ENCODE measurements around the gene AUH.
A peak's percentile ranks its signal among the peaks of the same experiment; 100 is the strongest.

The AUH gene

DNA sequence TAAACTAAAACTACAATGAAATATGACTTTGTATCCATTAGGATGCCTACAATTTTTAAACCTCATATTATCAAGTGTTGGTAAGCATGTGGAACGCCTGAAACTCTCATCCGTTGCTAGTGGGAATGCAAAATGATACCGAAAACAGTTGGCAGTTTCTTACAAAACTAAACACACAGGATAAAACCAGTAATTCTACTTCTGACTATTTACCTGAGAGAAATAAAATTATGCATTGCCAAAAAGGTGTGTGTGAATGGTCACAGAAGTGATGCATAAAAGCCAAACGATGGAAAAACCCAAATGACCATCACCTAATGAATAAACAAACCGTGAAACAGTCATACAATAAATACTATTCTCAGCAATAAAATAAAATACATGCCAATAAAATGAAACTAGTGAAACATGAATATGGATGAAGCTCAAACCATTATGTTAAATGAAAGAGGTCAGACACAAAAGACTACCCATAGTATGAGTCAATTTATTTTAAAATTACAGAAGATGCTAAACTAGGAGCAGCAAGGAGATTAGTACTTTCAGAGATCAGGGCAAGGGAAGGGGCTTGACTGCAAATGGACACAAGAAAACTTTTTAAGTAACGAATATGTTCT lies 13.4 kb downstream of the AUH start:
- no peak overlapping the region for H3K4me3 ChIP-seq (replicated peaks; ENCODE audit: low read depth, low read length)
- no peak for DNase-seq (ENCODE audit: low read depth)
- TF ChIP-seq, protein P1, sequence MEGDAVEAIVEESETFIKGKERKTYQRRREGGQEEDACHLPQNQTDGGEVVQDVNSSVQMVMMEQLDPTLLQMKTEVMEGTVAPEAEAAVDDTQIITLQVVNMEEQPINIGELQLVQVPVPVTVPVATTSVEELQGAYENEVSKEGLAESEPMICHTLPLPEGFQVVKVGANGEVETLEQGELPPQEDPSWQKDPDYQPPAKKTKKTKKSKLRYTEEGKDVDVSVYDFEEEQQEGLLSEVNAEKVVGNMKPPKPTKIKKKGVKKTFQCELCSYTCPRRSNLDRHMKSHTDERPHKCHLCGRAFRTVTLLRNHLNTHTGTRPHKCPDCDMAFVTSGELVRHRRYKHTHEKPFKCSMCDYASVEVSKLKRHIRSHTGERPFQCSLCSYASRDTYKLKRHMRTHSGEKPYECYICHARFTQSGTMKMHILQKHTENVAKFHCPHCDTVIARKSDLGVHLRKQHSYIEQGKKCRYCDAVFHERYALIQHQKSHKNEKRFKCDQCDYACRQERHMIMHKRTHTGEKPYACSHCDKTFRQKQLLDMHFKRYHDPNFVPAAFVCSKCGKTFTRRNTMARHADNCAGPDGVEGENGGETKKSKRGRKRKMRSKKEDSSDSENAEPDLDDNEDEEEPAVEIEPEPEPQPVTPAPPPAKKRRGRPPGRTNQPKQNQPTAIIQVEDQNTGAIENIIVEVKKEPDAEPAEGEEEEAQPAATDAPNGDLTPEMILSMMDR (IDR thresholded peaks at IDR 0.05; ENCODE audit: low read length, missing control alignments) = no peak

DNA sequence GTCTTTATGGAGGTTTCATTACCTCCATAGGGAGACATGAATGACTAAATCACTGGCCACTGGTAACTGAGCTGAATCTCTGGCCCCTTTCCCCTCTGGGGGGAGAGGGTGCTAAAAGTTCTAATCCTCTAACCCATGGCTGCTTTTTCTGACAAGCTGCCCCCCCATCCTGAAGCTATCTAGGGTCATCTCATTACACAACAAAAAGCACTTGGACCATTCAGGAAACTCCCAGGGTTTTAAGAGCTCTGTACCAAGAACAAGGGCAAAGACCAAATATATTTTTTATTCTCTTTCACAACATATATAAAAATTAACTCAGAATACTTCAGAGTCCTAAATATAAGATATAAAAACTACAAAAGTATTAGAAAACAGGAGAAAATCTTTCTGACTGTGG lies 14.3 kb downstream of the AUH start:
- DNase-seq (ENCODE audit: low read depth) = no peak
- TF ChIP-seq, protein P1 (IDR thresholded peaks at IDR 0.05; ENCODE audit: low read length, missing control alignments) = no peak
- H3K4me3 ChIP-seq (replicated peaks; ENCODE audit: low read depth, low read length) = no peak overlapping the region

DNA sequence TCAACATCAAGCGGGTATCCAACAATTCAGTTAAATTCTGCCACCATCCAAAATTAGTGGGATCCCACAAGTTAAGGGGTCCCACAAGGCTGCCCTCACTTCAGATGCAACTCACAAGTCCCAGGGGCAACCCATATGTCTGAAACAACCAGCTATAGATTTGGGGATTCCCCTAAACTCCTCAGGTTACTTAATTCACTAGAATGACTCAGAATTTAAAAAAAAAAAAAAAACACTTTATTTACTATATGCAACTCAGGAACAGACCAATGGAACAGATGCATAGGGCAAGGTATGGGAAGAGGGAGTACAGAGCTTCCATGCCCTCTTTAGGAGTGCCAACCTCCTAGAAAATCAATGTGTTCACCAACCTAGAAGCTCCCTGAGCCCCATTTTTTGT lies 15.1 kb downstream of the AUH start:
- DNase-seq (ENCODE audit: low read depth) = peak; percentile 17
- TF ChIP-seq, protein P1 (IDR thresholded peaks at IDR 0.05; ENCODE audit: low read length, missing control alignments) = no peak
- H3K4me3 ChIP-seq (replicated peaks; ENCODE audit: low read depth, low read length) = no peak overlapping the region

DNA sequence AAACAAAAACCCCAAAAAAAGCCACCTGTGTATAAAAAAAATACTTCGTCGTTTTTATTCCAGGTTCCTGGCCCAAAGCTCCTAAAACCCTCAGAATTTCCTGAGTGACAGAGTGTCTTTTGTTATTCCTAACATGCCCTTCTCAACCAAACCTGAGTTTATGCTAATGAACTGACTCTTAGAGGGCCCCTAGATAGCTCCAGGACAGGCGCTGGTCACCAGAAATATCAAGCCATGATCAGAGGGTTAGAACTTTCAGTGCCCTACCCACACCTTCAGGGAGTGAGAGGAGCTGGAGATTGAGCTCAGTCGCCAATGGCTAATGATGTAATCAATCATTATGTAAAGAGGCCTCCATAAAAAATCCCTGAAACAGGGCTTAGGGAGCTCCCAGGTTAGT lies 15.7 kb downstream of the AUH start:
- TF ChIP-seq, protein P1 (IDR thresholded peaks at IDR 0.05; ENCODE audit: low read length, missing control alignments) = no peak
- no peak for DNase-seq (ENCODE audit: low read depth)
- H3K4me3 ChIP-seq (replicated peaks; ENCODE audit: low read depth, low read length) = no peak overlapping the region

DNA sequence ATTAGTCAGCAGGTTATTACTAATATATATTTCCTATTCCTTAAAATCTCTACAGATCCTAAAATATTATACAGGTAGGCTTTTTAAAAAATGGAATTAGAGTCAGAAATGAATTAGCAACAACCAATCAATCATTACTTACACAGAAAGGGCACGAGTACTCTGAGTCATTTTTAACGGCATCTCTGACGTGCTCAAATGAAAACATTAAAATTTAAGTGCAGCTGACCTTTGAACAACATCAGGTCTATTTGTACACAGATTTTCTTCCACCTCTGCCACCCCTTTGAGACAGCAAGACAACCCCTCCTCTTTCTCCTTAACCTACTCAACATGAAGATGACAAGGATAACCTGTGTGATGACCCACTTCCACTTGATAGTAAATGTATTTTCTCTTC lies 19.1 kb downstream of the AUH start:
- H3K4me3 ChIP-seq (replicated peaks; ENCODE audit: low read depth, low read length) = no peak overlapping the region
- TF ChIP-seq, protein P1 (IDR thresholded peaks at IDR 0.05; ENCODE audit: low read length, missing control alignments) = no peak
- DNase-seq (ENCODE audit: low read depth) = no peak

DNA sequence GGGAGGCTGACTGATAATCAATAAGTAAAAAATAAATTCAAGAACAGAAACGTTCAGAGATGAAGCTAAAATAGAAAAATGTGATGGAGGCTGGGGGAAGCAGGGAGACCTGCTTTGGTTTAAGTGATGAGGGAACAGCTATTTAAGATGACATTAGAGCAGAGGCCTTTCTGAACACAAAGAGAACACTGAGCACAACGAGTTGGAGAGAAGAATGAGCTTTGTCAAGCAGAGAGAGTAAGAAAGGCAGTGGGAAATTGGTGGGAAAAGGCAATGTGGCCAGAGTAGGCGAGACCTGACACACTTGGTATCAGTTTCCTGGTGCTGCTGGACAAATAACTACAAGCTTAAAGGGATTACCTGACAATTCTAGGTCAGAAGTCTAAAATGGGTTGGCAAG lies 20.0 kb downstream of the AUH start:
- no peak for DNase-seq (ENCODE audit: low read depth)
- TF ChIP-seq, protein P1 (IDR thresholded peaks at IDR 0.05; ENCODE audit: low read length, missing control alignments) = no peak
- H3K4me3 ChIP-seq (replicated peaks; ENCODE audit: low read depth, low read length) = no peak overlapping the region

DNA sequence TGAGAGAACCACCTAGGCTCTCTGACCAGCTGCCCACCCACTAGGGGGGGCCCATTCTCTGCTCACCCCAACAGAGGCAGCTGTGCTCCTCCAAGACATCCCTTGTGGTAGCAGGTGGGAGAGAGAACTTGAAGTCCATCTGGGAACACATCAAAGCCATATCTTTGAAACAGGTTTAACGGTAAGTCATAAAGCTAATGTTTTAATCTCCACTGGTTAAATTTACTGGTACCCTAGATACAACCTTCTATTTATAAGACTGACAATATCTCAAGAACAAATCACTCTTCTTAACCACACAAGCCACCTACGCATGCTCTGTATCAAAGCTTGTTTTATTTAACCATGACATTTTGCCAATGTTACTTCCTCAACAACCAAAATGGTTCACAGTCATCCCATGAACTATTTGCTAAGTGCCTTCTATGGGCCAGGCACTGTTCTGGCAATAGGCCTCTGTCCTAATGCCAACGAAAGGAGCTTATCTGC lies 20.4 kb downstream of the AUH start:
- no peak for DNase-seq (ENCODE audit: low read depth)
- TF ChIP-seq, protein P1 (IDR thresholded peaks at IDR 0.05; ENCODE audit: low read length, missing control alignments) = no peak
- no peak overlapping the region for H3K4me3 ChIP-seq (replicated peaks; ENCODE audit: low read depth, low read length)
